HCT116 (cell line): ENCODE measurements around the gene WFDC13. TPM values are rescaled to one million over a fixed set of nuclear protein-coding genes. Genes with fewer than 3 reads are reported as not detected.
"Not testable (repeated sequence)": the region's sequence is repeated elsewhere in the genome, so short reads cannot be mapped to it uniquely, and the experiment has no call there.

Experiments used
- ATAC-seq: fragments of 200-7000 bp; cut with Tn5 transposase; 2 replicates; pipeline ENCODE4 v1.9.1; 2020; ENCODE audit warnings: mild to moderate bottlenecking, moderate library complexity
- Bru-seq: library from RNA; stranded (reverse); fragments of 400-500 nt; gene quantifications from one replicate; lab custom pipeline; 2021; lab: Mats Ljungman, UMichigan
- BruChase-seq, 2 experiments: library from RNA; stranded (reverse); fragments of 400-500 nt; gene quantifications; one replicate each; lab custom pipeline; 2021; lab: Mats Ljungman, UMichigan
- BruUV-seq: library from RNA; stranded (reverse); fragments of 400-500 nt; replicated peaks from 2 replicates; lab custom pipeline; 2021; lab: Mats Ljungman, UMichigan
- CTCF ChIA-PET: fragments of 300-600 bp; sonication (Branson Sonifier 250); formaldehyde crosslinking; loops from one replicate; lab custom pipeline; 2021; ENCODE audit warnings: antibody characterized with exemption; lab: Charles Lee
- POLR2A ChIA-PET: fragments of 300-600, 350-600 bp; sonication (Branson Sonifier 250); formaldehyde crosslinking; loops from one replicate; lab custom pipeline; 2021; ENCODE audit warnings: antibody characterized with exemption; lab: Charles Lee
- RAD21 ChIA-PET, 2 experiments: fragments of 300-600 bp; sonication (Branson Sonifier 250); formaldehyde crosslinking; loops; one replicate each; lab custom pipeline; 2023; ENCODE audit warnings: low total read pairs in 2 of 2; ENCODE audit not compliant: uncharacterized antibody in 2 of 2, unreplicated experiment in 2 of 2, low non-redundant PET in 1 of 2; lab: Charles Lee
- DNase-seq: peaks from one replicate; pipeline ENCODE4 v3.0.0-alpha.2; 2010; ENCODE audit warnings: low read depth, low spot score
- H2AFZ ChIP-seq: fragments of 200-600 bp; shearing (Covaris generic), sonication (generic); 2 replicates; pipeline ENCODE4 v1.6.1; 2017; ENCODE audit warnings: low read depth, mixed run types, mixed read lengths, antibody characterized with exemption, low read length; ENCODE audit not compliant: poor library complexity, severe bottlenecking
- H3K27ac ChIP-seq: 2 replicates; pipeline ENCODE4 v1.5.1; 2012; ENCODE audit warnings: low read depth, low read length
- H3K27me3 ChIP-seq: fragments of 200-600 bp; sonication (generic); 2 replicates; pipeline ENCODE4 v1.6.1; 2016; ENCODE audit warnings: mixed run types, low read length, mixed read lengths; ENCODE audit not compliant: insufficient read depth
- H3K36me3 ChIP-seq, 2 experiments: fragments of 200-500 bp in 1 of 2; fragments of 200-600 bp in 1 of 2; sonication (Bioruptor generic) in 1 of 2; sonication (generic) in 1 of 2; 2 replicates each; pipeline versions ENCODE4 v1.5.1 to v1.6.1; 2014 to 2016; ENCODE audit warnings: low read length in 2 of 2, inconsistent platforms in 1 of 2, mixed read lengths in 1 of 2, mixed run types in 1 of 2; ENCODE audit not compliant: insufficient read depth in 2 of 2, control insufficient read depth in 1 of 2
- H3K4me1 ChIP-seq, 2 experiments: fragments of 200-600 bp in 1 of 2; sonication (generic) in 1 of 2; 2 replicates each; pipeline versions ENCODE4 v1.5.1 to v1.6.1; 2012 to 2017; ENCODE audit warnings: low read length in 2 of 2, inconsistent platforms in 1 of 2, mild to moderate bottlenecking in 1 of 2, mixed read lengths in 1 of 2, mixed run types in 1 of 2, moderate library complexity in 1 of 2; ENCODE audit not compliant: insufficient read depth in 2 of 2, control insufficient read depth in 1 of 2
- H3K4me2 ChIP-seq: fragments of 200-600 bp; sonication (generic); 2 replicates; pipeline ENCODE4 v1.6.1; 2017; ENCODE audit warnings: mixed run types, low read length, mixed read lengths
- H3K4me3 ChIP-seq, 2 experiments: fragments of 200-600 bp in 1 of 2; sonication (generic) in 1 of 2; replicated peaks in 1 of 2; 2 replicates each; pipeline ENCODE4 v1.5.1; 2011 to 2016; ENCODE audit warnings: low read length in 2 of 2, control low read depth in 1 of 2, low read depth in 1 of 2, mild to moderate bottlenecking in 1 of 2, mixed read lengths in 1 of 2, mixed run types in 1 of 2
- H3K79me2 ChIP-seq: fragments of 200-600 bp; sonication (generic); 2 replicates; pipeline ENCODE4 v1.6.1; 2017; ENCODE audit warnings: mild to moderate bottlenecking, mixed run types, low read length, moderate library complexity, mixed read lengths; ENCODE audit not compliant: insufficient read depth
- H3K9ac ChIP-seq: fragments of 200-600 bp; sonication (generic); 2 replicates; pipeline ENCODE4 v1.6.1; 2016; ENCODE audit warnings: low read length, mixed read lengths
- H3K9me2 ChIP-seq: fragments of 200-600 bp; sonication (generic), shearing (Covaris generic); 2 replicates; pipeline ENCODE4 v1.6.1; 2017; ENCODE audit warnings: mixed run types, mild to moderate bottlenecking, moderate library complexity; ENCODE audit not compliant: insufficient read depth
- H3K9me3 ChIP-seq, 2 experiments: fragments of 200-500 bp in 1 of 2; fragments of 200-600 bp in 1 of 2; sonication (Bioruptor generic) in 1 of 2; sonication (generic) in 1 of 2; 2 replicates each; pipeline ENCODE4 v1.6.1; 2014 to 2017; ENCODE audit warnings: low read length in 2 of 2, mixed read lengths in 2 of 2, inconsistent platforms in 1 of 2, low read depth in 1 of 2, mild to moderate bottlenecking in 1 of 2, mixed run types in 1 of 2, moderate library complexity in 1 of 2; ENCODE audit not compliant: control insufficient read depth in 1 of 2, insufficient read depth in 1 of 2
- H4K20me1 ChIP-seq: fragments of 200-600 bp; sonication (generic), shearing (Covaris generic); 2 replicates; pipeline ENCODE4 v1.6.1; 2017; ENCODE audit warnings: mixed run types, mild to moderate bottlenecking, moderate library complexity; ENCODE audit not compliant: insufficient read depth
- ELF1 ChIP-seq: IDR thresholded peaks from 2 replicates; pipeline ENCODE4 v1.6.1; 2012; ENCODE audit warnings: low read depth, borderline replicate concordance
- EZH2 ChIP-seq: fragments of 200-600 bp; sonication (generic); IDR thresholded peaks from 2 replicates; pipeline ENCODE4 v1.6.1; 2017; ENCODE audit warnings: antibody characterized with exemption, mixed run types
- RAD21 ChIP-seq: IDR thresholded peaks from 2 replicates; pipeline ENCODE4 v1.6.1; 2012; ENCODE audit warnings: low read depth, mild to moderate bottlenecking
- SP1 ChIP-seq: IDR thresholded peaks from 2 replicates; pipeline ENCODE4 v1.6.1; 2012; ENCODE audit warnings: low read depth
- YY1 ChIP-seq: IDR thresholded peaks from 2 replicates; pipeline ENCODE4 v1.6.1; 2011; ENCODE audit warnings: low read length, low read depth, moderate library complexity, mild to moderate bottlenecking; ENCODE audit not compliant: insufficient replicate concordance; ENCODE audit errors: extremely low read depth
- ZFX ChIP-seq: fragments of 450-650 bp; IDR thresholded peaks from 2 replicates; pipeline ENCODE4 v1.6.1; 2017
- ZNF274 ChIP-seq: fragments of 200-500 bp; sonication (Bioruptor generic); IDR thresholded peaks from 2 replicates; pipeline ENCODE4 v1.6.1; 2014; ENCODE audit warnings: mild to moderate bottlenecking, low read depth, low read length, inconsistent platforms
- intact Hi-C: fragments of 100-400 bp; cut with micrococcal nuclease; formaldehyde crosslinking; loops from 2 replicates; pipeline ENCODE4 v1.10.0; 2022
- long read RNA-seq: library from polyadenylated mRNA; unstranded; transcript quantifications from one replicate; pipeline ENCODE4 v2.0.0, GENCODE V29; 2021; ENCODE audit not compliant: unreplicated experiment
- polyA plus RNA-seq: library from polyadenylated mRNA; unstranded; fragments of >200 nt; gene quantifications from 2 replicates; pipeline ENCODE4 v1.2.1, GENCODE V29; 2012; ENCODE audit warnings: missing spikeins
- total RNA-seq: library from RNA; stranded (reverse); gene quantifications from one replicate; pipeline ENCODE4 v1.2.1, GENCODE V29; 2021; ENCODE audit not compliant: unreplicated experiment

Gene WFDC13, protein sequence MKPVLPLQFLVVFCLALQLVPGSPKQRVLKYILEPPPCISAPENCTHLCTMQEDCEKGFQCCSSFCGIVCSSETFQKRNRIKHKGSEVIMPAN
- not detected for total RNA-seq
- 0.08 TPM in 1 of 2 replicates, not detected in the other for polyA plus RNA-seq
- percentile 6 among the genes with signal in this experiment for Bru-seq, nascent RNA
- BruChase-seq, experiment 1, labeled RNA remaining after a 6-hour chase: not detected
- not detected for BruChase-seq, experiment 2, labeled RNA remaining after a 2-hour chase
- long read RNA-seq: 0 reads

DNA sequence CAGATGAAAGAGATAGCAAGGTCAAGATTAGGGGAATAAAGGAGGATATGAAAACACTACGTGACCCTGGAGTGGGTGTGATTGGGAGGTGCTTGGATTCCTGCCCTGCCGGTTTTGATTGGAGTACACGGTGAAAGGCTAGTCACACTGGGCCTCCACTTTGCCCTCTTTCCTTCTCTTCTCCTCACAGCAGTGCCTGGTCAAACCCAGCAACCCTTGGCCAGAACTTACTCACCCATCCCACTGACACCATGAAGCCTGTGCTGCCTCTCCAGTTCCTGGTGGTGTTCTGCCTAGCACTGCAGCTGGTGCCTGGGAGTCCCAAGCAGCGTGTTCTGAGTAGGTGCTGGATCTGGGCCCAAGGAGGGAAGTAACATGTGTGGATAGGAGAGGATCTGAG, at the start of gene WFDC13:
TSS of gene WFDC13 (plus strand) at position 166 of the 400 bp plus-strand sequence. CDS start at position 252, 86 bp downstream.
- TF ChIP-seq RAD21 (no peak), ZNF274 (no peak), EZH2 (no peak), YY1 (no peak), ELF1 (no peak), ZFX (no peak), SP1 (no peak)
- no peak within 1 kb of the TSS for H3K9ac ChIP-seq
- no peak for DNase-seq
- no peaks in the 10 kb centered on the region for H3K36me3 ChIP-seq
- POLR2A ChIA-PET: no interaction called here
- BruUV-seq: no TSS peak
- no peaks in the 10 kb centered on the region for H3K9me2 ChIP-seq
- CTCF ChIA-PET: no interaction called here
- no peaks in the 10 kb centered on the region for H4K20me1 ChIP-seq
- H3K4me1 ChIP-seq: no peaks in the 10 kb centered on the region
- no peaks in the 10 kb centered on the region for H3K9me3 ChIP-seq
- ATAC-seq: no peak
- H3K79me2 ChIP-seq: no peaks in the 10 kb centered on the region
- RAD21 ChIA-PET: no interaction called here
- H3K4me3 ChIP-seq: no peak within 1 kb of the TSS
- no peak within 1 kb of the TSS for H3K4me2 ChIP-seq
- no peak within 1 kb of the TSS for H3K27ac ChIP-seq
- H3K27me3 ChIP-seq: no peaks in the 10 kb centered on the region
- intact Hi-C loops: no loop called here
- no peak within 1 kb of the TSS for H2AFZ ChIP-seq

DNA sequence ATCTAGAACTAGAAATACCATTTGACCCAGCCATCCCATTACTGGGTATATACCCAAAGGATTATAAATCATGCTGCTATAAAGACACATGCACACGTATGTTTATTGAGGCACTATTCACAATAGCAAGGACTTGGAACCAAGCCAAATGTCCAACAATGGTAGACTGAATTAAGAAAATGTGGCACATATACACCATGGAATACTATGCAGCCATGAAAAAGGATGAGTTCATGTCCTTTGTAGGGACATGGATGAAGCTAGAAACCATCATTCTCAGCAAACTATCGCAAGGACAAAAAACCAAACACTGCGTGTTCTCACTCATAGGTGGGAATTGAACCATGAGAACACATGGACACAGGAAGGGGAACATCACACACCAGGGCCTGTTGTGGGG, 44.8 kb upstream of the WFDC13 start:
- H3K27me3 ChIP-seq, BruUV-seq, H3K4me1 ChIP-seq, H4K20me1 ChIP-seq, H3K36me3 ChIP-seq, H3K9ac ChIP-seq, ATAC-seq, RAD21 ChIA-PET, H3K79me2 ChIP-seq, POLR2A ChIA-PET, DNase-seq, intact Hi-C loops, H3K27ac ChIP-seq, CTCF ChIA-PET, H3K4me3 ChIP-seq, H2AFZ ChIP-seq, H3K9me3 ChIP-seq, H3K9me2 ChIP-seq, H3K4me2 ChIP-seq: not testable (repeated sequence)
